DLD1 (cell line): ENCODE measurements around the gene PELI1.
"Not testable (repeated sequence)": the region's sequence is repeated elsewhere in the genome, so short reads cannot be mapped to it uniquely, and the experiment has no call there.

Experiments
- in situ Hi-C: cut with HindIII; loops from 2 replicates; pipeline ENCODE4 v1.10.0; 2017; ENCODE audit warnings: low sequenced_read_pairs

PELI1 gene

GRCh38 chr2:64092502-64092901, 51.7 kb downstream of the PELI1 start:
- in situ Hi-C loops, result no loop called here

GRCh38 chr2:64090264-64090663, 54.0 kb downstream of the PELI1 start:
- in situ Hi-C loops, result no loop called here

- in situ Hi-C loops, result no loop called here
Observed at GRCh38 chr2:64086347-64087082, 57.7 kb downstream of the PELI1 start.

GRCh38 chr2:64085936-64086335, 58.3 kb downstream of the PELI1 start:
- in situ Hi-C loops, result no loop called here

DNA sequence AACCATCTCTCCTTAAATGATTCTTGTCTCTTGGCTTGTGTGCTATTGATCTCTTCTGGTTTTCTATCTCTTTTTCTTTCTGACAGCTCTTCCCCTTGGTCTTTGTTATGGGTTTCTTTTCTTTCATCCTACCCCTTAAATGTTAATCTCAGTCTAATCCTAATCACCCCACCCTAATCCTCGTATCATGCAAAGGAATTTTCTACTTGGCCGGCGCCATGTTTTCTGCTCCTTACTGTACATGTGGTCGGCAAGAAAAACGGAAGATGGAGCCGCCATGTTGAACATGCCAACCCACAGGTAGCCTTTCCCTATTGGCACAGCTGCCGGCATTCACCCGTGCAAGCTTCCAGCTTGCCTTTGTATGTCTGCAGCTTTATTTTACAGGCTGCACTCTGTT, 63.2 kb downstream of the PELI1 start:
- in situ Hi-C loops, result no loop called here

- in situ Hi-C loops, result no loop called here
Observed at GRCh38 chr2:64080179-64080578, 64.0 kb downstream of the PELI1 start.

GRCh38 chr2:64079688-64080087, 64.5 kb downstream of the PELI1 start:
- in situ Hi-C loops, result not testable (repeated sequence)

DNA sequence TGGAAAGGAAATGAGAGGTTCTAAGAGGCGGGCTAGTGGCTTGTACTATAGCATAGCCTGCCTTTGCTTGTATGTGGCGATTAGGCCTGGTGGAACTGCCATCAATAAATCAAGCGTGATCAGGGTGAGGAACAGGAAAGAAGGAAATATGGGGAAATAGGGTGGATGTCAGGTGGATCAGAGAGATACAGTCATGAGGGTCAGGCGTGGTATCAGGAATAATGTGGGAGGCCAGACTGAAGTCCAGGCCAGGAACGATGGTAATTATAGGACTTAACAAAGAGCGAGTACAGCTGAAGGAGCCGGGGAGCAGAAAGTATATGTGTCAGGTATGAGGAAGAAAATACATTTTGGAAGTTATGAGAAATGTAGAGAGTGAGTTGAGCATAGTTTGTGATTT, 67.4 kb downstream of the PELI1 start:
- in situ Hi-C loops, result not testable (repeated sequence)

DNA sequence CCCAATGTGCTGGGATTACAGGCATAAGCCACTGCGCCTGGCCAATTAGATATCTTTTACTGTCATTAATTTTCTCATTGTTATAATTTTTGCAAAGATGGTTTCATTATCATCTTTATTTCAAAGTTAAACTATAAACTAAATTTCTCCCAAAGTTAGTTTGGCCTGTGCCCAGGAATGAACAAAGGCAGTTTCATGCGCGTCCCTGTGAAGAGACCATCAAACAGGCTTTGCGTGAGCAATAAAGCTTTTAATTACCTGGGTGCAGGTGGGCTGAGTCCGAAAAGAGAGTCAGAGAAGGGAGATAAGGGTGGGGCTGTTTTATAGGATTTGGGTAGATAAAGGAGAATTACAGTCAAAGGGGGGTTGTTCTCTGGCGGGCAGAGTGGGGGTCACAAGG, 69.6 kb downstream of the PELI1 start:
- in situ Hi-C loops, result not testable (repeated sequence)

DNA sequence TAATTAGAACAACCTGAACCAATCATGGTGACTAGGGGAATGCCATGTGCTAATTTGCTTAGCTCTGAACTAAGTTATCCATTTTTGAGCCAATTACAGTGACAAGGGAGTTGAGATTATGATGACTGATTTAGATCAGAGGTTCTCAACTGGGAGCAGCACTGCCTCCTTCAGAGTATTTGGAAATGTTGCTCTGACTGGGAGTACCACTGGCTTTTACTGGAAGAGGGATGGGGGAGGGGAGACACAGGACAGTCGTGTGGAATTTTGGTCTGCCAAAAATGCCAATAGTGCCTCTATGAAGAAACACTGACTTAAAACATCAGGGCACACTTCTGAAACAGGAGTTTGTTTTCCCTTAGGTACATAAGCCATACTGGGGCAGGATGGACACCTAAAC, 76.9 kb downstream of the PELI1 start:
- in situ Hi-C loops, result no loop called here

DNA sequence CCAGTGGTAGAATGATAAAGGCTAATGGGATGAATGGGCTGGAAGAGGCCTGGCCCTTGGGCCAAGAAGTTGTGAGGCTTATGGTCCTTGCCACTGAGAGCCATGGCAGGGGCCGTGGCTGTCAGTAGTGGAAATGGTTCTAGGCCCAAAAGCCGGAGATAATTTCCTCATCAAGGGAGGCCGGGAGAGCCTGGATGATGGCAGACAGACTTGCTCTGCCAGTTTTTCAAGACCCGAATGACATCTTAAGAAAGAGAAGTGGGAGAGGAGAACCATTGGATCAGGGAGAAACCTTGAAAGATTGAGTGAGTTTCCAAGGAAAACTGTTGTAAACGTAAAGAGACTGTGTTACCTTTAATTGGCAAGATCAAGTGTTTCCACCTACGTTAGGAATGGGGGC, 78.7 kb downstream of the PELI1 start:
- in situ Hi-C loops, result no loop called here

DNA sequence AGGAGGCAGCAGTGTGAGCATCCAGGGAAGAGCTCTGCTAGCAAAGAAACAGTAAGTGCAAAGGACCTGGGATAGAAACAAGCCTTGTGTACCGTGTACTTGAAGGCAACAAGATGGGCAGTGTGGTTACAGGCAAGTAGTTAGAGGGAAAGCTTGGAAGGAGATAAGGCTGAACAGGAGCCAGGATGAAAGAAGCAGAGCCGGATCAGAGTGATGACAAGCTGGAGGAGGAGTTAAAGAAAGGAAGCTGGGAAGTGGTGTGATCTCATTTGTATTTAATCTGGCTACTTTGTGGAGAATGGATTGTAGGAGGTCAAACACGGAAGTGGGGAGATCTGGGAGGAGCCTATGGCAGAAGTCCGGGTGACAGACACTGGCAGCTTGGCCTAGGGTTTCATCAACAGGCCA, 80.3 kb downstream of the PELI1 start:
- in situ Hi-C loops, result no loop called here

DNA sequence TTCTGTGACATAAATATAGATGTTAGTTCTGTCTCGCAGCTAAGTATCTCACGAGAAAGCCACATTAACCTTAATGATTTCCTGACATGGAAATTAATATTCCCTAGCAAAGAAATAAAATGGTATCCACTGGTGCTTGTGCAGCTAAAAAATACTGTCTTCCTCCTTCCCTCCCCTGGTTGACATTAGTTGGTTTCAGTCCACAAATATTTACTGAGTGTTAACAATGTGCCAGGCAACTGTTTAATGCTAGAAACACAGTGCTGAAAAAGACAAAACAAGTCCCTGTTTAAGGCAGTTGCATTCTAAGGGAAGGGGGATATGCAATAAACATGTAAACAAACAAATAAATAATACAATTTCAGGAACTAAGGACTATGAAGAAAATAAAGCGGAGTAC, 80.8 kb downstream of the PELI1 start:
- in situ Hi-C loops, result no loop called here

DNA sequence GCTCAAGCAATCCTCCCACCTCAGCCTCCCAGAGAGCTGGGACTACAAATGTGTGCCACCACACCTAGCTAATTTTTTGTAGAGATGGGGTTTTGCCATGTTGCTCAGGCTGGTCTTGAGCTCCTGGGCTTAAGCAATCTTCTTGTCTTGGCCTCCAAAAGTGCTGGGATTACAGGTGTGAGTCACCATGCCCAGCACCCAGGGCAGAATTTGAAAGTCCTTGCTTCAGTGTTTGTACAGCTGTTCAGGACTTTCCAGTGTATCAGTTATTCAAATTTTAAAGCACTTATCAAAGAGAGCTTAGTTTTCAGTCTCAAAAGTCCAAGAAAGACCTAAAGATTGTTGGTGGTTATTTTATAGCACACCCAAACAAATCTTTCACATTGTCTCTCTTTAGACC, 81.4 kb downstream of the PELI1 start:
- in situ Hi-C loops, result no loop called here

DNA sequence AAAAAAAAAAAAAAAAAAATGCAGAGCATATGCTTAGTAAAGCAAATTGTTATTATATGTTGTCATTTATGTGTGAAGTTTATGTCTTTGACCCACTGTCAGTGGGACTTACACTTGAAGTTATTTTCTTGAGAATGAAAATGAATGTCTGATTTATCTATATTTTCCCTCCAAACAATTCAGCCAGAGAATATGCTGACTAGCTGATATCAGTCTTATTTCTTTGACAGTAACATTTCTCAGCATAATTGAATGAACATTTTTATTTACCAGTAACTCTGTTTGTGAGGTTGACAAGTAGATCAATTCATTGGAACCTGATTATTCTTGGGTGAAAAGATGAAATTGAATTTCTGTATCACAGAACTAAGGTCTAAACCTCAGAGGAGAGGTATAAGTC, 85.0 kb downstream of the PELI1 start:
- in situ Hi-C loops, result loop anchor here (10.0 kb wide), 1 partner anchor 276 kb away; no protein-coding TSS in a partner anchor

DNA sequence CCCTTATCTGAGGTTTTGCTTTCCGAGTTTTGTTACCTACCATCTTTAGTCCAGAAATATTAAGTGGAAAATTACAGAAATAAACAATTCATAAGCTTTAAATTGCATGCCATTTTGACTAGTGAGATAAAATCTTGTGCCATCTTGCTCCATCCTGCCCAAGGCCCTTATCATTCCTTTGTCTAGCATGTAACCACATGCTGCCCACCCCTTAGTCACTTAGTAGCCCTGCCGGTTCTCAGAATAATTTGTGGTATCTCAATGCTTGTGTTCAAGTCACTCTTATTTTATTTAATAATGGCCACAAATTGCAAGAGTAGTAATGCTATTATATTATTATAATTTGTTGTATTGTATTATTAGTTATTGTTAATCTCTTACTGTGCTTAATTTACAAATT, 88.2 kb downstream of the PELI1 start:
- in situ Hi-C loops, result loop anchor here (10.0 kb wide), 1 partner anchor 279 kb away; no protein-coding TSS in a partner anchor

DNA sequence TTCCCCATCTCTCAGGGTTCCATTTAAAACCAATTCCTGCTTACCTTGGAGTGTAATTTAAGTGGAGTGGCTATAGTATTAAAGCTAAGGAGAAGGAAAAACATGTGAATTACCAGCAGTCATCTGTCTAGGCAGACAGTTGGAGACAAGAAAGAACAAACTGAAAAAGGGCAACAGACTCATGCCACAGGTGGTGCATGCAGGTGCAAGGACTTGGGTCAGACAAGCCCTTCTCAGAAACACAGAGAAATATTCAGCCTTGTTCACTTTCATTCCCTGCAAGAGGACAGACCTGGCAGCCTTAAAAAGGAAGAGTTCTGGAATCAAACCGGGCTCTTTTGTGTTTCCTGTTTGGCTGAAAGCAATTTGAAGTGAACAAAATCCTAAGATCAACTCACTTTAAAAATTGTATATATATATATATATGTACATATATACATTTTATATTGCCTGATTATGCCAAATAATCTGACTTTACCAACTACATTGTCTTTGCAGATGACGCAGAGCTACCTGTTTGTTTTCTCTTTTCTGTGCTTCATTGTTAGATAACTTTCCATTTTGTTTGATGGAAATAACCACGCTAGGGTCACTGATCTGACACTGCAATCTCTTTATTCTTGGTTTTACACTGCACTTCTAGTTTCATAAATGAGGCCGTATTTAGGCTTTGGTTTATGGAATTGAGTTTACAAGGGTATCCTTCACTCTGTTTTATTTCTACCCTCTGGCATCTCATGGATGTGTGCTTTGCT, 89.9 kb downstream of the PELI1 start:
- in situ Hi-C loops, result loop anchor here (10.0 kb wide), 1 partner anchor 280 kb away; no protein-coding TSS in a partner anchor

GRCh38 chr2:64052463-64053241, 91.6 kb downstream of the PELI1 start:
- in situ Hi-C loops, result loop anchor here (10.0 kb wide), 1 partner anchor 282 kb away; no protein-coding TSS in a partner anchor

DNA sequence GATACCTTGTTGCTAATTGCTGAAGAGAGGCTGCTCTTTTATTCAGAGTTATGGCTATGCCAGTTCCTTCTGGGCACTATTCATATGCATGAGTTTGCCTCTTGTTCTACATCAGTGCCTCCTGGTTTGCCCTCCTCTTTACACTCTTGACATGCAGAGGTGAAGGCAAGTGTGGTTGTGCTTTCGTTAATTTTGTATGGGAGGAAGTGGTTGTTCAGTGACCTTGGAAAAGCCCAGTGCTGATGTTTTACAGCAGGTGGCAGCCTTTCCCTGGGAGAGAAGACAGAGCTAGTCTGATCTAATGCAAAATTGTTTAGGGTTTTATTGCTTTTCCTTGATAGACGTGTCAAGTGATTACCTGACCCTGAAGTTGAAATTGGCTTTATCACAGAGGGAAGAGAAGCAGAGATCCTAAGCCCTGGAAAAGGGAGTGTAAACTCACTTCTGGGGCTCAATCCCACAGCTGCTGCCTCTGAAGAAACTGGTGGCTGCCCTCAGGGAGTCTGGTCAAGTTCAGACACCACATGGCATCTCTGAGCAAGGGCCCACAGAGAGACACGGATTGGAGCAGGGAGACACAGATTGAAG, 94.5 kb downstream of the PELI1 start:
- in situ Hi-C loops, result loop anchor here (10.0 kb wide), 1 partner anchor 285 kb away; no protein-coding TSS in a partner anchor

DNA sequence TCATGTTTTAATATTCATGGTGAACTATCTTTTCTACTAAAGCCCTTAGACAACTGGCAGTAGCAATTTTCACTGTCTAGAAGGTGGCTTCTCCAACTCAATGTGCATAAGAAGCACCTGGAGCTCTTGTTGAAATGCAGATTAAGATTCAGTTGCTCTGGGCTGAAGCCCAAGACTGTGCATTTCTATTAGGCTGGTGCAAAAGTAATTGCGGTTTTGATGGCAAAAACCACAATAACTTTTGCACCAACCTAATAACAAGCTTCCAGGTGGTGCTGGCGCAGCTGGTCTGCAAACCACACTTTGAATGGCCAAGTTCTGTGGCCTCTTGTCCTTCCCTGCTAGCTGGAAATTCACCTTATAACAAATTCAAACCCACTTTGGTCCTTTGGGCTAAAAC, 98.3 kb downstream of the PELI1 start:
- in situ Hi-C loops, result no loop called here
